GM21619 (cell line): ENCODE measurements around the gene CENPX.

Experiments used
- ATAC-seq: cut with Tn5 transposase; IDR thresholded peaks from one replicate; pipeline ENCODE4 v1.9.1; 2021; ENCODE audit not compliant: unreplicated experiment

Gene CENPX

DNA sequence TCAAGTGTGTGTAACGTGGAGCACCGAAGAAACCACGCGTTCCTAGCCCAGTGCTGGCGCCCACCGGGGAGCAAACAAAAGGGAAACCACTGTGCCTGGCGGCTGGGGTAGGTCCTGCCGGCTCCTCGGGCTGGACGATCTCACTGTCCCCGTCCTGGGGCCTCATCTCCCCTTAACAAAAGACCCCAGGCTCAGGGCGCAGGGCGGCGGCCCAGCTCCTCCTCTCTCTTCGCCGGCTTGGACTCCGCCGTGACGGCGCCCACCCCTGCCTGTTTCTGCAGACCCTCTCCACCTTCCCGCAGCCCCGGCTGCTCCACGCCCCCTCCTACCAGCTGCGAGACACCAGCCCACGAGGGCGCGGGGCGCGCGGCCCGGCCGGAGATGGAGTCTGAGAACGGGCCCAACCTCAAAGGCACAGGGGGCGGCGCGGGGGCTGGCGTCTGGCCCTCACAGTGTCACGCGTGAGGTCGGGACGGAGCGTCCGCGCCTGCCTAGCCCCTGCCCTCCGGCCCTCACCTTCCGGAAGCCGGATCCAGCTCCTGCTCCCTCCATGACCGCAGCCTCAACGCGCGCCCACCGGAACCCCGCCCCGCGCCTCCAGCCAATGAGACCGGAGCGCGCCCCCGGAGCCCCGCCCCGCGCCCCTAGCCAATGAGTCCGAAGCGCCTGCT lies at the start of gene CENPX:
CENPX (minus strand) TSS at position 569 of the 671 bp plus-strand sequence; CDS start at position 552, 17 bp downstream.
- ATAC-seq = no peak

DNA sequence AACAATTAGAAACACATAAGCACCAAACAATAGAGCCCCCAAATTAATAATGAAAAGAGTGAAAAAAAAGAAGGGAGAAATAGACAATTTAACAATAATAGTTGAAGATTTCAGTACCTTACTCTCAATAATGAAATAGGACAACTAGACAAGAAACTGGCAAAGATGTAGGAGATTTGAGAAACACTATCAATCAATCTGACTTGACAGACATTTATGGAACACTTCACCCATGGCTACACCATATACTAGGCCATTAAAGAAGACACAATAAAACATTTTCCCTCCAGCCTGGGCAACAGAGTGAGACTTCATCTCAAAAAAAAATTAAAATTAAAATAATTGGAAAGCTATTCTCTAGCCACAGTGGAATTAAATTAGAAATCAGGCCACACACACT lies 47.9 kb upstream of the CENPX start:
- ATAC-seq = no peak

DNA sequence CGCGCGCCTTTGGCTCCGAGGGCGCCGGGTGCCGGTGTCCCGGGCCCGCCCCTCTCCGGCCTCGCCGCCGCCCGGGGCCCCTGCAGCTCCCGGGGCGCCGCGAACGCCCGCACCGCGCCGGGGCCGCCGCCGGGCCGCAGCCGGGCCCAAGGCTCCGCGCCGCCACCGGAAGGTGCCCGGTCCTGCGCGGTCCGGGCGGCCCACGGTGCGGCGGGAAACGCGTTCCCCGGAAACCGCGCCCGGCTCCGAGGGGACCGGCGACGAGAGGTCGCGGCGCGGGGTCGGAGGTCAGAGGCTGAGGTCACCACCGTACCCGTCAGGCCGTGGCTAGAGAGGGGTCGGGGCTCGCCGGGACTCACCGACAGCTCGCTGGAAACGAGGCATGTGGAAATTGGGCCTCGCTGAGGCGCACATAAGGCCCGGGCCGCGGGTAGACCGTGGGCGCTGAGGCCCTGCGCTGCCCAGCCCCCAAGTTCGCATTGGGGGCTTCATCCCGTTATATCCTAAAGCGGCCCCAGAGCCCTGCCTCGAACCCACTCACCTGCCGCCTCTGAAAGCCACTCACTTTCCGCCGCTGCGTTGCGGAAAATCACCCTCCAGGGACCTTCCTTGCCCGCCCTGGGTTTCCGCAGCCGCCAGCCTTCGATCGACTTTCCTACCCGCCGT lies 43.1 kb upstream of the CENPX start, which contains the start of gene DUS1L:
DUS1L (minus strand) TSS at position 167 of the 666 bp plus-strand sequence. CDS start 745 bp downstream, outside the sequence.
- ATAC-seq = peak; percentile 47

DNA sequence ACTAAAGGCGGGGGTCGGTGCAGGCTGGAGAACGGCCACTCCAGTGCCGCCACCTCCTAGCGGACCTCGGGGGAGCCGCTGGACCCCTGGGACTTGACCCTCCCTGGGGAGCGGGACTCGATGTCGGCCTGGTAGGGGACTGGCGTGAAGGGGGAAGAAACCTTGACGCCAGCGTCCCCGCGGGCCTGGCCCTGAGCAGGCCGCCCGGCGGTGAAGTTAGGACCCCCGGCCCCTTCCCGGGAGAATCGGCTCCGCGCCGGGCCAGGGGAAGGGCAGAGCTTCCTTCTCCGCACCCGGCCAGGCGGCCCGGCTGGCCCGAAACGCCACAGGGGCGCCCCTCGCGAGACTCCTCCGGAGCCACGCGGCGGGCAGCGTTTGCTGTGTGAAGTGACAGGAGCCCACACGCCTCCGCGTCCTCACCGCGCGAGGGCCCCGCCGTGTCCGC lies 42.5 kb upstream of the CENPX start:
- ATAC-seq = peak; percentile 27

DNA sequence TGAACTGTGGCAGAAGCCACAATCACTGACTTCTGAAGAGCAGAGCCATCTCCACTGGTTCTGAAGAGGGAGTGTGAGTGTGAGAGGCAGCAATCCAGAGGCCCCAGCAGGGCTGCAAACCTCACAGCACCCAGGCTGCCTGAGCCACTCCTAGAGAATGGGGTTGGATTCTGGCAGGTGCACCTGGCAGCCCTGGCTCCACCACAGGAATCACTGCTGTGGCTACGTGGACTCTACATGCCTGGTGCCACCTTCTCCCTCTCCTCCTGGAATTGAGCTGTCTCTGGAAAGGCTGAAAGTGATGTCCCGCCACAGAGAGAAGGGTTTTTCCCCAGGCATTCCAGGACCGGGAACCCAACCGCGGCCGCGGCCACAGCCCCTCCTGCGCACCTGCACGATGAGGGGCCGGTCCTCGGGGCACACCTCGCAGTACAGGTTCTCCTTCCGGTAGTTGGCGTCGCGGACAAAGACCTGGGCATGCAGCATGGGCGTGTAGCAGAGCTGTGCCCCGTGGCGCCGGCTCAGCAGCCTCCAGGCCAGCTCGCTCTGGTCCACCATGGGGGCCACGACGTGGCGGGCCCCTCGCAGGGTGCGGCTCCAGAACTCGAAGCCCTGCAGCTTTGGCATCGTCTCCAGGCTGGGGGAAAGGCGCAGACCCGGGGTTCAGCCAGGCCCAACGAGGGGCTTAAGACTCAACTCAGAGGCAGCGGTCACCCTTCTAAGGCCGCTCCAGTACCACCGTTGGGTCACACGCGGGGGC lies 41.9 kb upstream of the CENPX start:
- no peak for ATAC-seq

DNA sequence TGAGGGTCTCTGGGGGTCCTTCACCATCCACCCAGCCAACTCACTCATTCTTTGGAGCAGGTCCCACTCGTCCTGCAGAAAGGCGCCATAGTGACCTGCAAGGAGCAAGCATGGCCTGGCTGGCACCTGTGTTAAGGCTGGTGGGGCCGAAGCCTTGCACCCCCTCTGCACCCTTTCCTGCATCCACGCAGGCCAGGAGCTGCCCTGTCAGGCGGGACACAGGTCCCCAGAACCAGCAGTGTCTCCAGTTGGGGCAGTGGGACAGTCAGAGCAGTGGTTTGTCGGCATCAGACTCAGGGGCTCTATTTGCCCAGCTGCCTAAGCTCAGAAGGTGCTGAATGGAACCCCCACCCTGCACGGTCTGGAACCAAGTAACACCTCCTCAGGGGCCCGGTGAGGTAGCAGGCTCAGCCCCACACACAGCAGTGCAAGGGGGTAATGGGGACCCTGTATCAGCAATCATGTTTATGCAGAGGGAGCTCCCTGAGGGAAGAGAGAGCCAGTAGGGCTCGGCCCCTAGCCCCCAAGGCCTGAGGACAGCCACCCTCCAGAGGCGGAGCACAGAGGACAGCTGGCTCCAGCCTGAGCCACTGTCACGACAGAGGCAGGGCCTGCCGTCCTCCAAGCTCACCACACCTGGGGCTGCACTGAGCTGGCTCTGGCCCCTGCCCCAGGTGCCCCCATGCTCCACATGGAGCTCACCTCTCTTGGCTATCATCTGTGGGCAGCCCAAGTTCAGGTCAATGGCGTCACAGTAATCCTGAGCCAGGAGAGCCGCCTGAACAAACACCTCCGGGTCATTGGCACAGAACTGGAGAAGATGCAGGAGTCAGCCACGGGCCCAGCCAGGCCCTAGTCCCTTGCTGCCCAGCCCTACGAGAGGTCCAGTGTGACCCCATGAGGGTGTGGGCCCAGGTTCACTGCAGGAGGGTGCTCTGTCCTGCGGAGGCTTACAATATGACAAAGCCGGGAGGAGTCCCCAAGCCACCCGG lies 41.0 kb upstream of the CENPX start:
- ATAC-seq = no peak

DNA sequence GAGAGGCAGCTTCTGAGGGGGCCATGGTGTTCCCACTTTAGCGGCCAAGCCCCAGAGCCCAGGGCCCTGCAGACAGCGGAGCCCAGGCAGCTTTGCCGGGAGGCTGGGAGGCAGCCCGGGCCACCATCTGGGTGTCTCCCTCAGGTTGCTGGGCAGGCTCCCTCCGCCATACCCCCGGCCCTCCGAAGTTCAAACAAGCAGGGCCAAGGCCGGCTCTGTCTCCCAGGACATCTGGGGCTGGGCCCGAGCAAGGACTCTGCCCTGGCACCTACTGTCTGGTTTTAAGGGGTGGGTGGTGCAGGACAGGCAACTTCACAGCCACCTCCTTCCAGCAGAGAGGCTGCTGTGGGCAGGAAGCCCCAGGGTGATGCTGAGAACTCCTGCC lies 40.3 kb upstream of the CENPX start:
- no peak for ATAC-seq

DNA sequence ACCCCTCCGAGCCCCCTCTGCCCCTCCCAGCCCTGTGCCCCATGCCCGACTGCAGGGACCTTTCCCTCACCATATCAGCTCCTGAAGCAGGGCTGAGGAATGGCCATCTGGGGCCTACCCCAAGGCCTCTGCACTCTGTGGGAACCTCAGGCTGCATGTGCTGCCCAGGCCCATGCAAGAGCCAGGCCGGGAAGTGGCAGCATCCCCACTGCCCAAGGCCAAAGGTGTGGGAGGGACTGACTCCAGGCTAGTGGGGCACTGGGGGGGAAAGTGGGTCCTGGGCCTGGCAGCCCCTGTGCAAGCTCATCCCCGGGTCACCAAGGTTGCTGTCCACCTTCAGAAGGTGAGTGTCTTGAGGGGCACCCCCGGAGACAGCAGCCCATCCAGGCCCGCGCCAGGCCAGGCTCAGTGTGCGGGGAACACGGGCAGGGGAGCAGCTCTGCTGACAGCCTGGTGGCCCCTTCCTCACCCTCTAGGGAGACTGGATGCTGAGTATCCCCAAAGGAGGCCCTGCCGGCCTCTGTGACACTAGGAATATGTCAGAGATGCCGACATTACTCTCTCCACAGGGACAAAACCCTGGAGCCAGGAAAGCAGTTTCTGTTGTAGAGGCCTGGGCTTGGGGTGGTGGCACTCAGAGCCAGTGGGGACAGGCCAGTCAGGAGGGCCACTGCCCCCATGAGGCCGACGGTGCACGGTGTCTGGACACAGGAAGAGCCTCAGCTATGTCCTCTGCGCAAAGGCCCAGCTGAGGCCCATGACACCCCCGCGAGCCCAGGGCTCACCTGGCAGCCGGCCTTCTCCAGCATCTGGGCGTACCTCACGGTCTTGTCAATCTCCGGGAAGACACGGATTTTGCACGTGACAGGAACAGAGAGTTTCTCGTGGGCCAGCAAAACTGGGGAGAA lies 39.7 kb upstream of the CENPX start:
- no peak for ATAC-seq

DNA sequence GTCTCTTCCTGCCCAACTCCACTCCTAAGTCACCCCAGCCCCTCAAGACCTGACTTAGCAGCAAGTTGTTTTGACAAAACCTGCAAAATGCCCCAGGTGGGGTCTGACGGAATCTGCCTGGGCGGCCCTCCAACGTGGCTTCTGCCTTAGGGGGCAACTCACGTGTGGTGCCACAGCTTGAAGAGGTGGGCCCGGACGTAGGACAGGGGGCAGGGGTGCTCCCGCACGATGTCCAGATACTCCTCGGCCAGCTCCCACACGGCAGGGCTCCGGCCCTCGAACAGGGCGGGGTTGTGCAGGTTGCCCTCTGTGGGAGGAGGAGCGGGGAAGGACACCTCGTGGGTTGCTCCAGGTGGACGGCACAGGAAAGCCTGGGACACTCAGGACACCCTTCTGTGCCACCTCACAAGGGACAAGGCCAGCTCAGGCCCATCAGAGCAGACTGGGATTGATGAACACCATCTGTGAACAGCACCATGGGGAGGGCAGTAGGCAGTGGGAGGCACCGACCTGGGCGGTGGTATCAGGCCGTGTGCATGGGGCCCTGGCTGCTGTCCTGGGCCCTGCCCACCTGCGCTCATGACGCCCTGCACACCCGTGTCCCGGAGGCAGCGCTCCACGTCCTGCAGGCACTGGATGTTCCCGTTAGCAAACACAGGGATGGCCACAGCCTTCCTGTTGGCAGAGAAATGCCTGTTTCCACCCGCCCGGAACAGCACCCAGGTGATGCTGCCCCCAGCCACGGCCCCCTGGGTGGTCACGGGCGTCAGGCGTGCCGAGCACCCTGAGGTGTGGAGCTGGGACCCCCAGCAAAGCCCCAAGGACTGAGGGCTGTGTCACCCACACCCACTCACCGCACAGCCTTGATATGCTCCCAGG lies 38.6 kb upstream of the CENPX start:
- ATAC-seq = no peak

DNA sequence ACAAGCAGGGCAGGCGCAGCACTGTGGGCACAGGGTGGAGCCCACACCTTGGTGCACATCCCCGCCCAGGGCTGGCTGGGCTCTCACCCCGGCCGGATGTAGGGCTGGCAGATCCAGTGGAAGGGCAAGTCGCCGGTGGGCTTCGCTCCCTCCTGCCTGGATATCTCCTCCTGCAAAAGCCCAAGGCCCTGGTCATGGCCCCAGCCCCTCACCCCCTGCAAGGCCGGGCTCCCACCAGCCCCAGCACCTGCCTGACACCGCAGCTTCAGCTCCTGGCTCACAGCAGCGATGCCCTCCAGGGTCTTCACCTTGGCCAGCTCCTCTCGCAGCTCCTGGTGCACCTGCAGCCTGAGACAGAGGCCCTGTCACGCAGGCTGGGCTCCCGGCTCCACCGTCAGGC lies 37.9 kb upstream of the CENPX start:
- ATAC-seq = no peak

DNA sequence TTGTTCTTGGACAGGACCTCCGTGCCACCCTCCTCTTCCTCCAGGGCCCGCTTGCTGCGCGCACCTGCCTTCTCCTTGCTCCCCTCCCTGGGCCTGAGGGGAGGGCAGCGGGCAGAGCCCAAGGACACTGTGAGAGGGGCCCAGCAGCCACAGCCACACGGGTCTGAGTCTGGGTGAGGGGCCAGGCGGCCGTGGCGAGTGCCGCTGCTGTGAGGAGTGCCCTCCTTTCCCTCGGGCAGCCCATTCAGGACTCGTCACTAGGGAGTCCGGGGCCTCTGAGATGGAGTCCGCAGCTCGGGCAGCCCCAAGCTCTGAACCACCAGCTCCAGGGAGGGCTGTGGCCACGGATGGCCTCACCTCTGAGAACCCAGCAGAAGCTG lies 37.3 kb upstream of the CENPX start:
- no peak for ATAC-seq

DNA sequence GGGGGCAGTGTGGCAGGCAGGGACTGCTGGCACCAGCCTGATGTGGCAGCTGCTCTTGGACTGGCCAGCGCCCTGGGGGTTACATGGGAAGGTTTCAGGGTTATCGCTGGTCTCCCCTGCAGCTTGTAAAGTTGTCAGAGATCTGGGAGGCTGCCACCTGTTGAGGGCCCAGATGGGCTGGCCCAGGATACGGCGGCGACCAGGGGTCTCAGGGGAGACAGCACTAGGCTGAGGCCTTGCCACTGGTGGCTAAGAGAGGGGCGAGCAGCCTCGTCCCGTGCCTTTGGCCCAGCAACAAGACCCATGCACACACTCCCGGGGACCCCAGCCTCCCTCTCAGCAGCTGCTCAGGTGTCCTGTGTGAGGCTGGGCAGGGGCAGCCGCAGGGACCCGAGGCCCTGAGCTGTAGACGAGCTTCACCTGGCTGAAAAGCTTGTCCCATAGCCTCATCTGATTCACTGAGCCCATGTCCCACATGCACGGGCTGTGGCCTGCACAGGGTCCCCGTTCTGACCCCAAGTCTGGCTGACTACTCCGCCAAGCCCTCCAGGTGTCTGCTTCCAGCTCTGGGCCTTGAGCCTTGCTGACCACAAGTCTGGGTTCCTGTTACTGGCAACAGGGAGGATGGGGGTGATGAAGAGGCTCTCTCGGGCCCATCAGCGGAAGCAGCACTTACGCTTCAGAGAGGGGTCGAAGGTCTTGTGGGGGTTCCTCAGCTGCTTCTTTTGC lies 36.8 kb upstream of the CENPX start:
- no peak for ATAC-seq

DNA sequence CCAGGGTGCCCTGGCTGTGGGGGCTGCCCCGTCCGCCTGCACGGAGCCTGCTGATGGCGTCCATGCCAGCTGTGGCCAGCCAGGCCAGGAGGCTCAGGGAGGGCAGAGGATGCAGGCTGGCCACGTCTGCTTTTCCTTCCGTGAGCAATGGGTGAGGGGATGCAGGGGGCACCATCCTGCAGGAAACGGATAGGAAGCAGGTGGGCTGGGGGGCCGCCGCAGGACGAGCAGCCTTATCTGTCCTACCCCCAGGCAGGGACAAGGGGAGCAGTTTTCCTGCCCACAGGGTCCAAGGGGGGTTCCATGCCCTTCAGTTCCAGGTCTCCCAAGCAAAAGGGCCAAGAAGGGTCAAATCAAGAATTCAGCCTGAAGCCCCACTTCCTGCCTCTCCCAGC lies 36.2 kb upstream of the CENPX start:
- ATAC-seq = no peak

DNA sequence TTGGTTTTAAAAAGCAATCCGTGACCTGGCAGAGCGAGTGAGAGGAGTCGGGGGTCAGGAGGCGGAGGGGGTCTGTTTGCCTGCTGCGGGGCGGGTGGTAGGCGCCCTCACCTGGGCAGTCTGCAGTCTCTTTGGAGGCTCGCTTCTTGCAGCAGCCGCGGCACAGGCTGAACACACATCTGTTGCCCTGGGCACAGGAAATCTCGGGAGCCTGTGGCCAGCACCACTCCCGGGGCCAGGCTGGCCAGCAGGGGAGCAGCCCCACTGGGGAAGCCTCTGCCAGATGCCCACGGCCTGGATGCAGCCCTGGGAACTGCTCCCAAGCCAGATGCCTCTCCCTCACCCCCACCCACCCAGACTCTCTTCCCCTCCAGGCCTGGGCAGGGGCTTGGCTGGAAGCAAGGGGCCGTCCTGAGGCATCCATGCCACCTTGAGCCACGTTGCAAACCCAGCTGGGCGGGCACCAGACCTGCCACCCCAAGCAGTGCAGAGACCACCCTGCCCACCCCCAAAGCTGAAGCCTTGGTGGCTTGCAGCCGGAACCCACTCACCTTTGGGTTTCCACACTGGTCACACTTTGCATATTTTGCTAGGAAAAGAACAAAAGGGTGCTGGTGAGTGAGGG lies 35.7 kb upstream of the CENPX start:
- no peak for ATAC-seq

DNA sequence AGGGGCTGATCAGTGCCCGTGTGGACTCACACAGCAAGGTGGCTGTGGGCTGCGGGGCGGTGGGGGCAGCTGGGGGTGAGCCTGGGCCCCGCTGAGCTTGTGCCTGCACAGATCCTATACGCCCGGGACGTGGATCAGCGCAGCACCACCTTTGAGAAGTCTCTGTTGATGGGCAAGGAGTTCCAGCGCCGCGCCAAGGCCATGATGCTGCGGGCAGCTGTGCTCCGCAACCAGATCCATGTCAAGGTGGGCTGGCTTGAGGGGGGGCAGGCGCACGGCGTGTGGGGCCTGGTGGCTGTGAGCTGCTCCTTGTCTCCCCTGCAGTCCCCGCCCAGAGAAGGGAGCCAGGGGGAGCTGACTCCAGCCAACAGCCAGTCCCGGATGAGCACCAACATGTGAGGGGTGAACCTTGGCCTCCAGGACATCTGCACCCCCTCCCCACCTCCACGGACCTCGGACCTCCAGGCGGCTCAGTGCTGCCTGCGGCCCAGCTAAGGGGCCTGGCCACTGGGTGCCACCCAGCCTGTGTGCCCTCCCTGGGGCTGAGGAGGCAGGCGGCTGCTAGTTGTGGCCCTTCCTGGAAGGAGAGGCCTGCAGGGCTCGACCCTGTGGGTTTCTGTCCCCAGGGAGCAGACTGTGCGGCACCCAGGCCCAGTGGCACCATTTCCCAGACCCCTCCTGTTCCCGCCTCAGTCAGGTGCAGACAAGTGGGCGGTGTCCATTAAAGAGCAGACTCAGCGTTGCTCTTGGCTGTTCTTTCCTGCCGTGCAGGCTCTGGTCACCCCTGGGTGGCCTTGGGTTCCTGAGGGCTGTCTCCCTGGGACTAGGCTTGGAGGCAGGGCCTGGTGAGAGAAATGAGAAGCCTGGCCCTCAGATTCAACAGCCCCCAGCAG lies 34.3 kb upstream of the CENPX start:
- no peak for ATAC-seq

DNA sequence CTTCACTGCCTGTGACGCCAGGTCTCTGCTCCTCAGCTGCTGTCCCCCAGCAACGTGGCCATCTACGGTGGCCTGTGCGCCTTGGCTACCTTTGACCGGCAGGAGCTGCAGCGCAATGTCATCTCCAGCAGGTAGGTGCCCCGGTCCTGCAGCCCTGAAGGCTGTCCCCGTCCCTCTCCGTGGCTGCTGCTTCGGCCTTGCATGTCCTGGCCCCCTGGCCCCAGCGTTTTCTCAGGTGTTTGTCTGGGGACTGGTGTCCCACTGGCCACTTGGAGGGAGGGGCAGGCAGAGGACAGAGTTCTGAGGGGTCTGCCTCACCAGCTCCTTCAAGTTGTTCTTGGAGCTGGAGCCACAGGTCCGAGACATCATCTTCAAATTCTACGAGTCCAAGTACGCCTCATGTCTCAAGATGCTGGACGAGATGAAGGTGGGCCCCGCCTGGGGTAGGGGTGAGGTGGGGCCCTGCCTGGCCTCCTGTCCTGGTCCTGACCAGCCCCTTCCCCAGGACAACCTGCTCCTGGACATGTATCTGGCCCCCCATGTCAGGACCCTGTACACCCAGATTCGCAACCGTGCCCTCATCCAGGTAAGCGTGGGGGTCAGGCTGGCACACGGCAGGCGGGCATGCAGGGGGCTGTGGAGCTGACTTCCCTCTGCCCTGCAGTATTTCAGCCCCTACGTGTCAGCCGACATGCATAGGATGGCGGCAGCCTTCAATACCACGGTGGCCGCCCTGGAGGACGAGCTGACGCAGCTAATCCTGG lies 33.5 kb upstream of the CENPX start:
- ATAC-seq = no peak
